Osteoblast (primary cell): ENCODE data around the gene MARK3. TPM values are rescaled to one million over a fixed set of nuclear protein-coding genes. Genes with fewer than 3 reads are reported as not detected.

ENCODE experiments used
- DNase-seq: peaks from one replicate; pipeline ENCODE4 v3.0.0; 2011; ENCODE audit warnings: low spot score, mixed read lengths; ENCODE audit not compliant: insufficient read length; ENCODE audit errors: missing footprints
- H2AFZ ChIP-seq: 2 replicates; pipeline ENCODE4 v1.6.0; 2011; ENCODE audit warnings: mild to moderate bottlenecking, low read length
- H3K27ac ChIP-seq: 2 replicates; pipeline ENCODE4 v1.5.1; 2011; ENCODE audit warnings: mild to moderate bottlenecking, low read depth, low read length, moderate library complexity
- H3K27me3 ChIP-seq: 2 replicates; pipeline ENCODE4 v1.6.0; 2012; ENCODE audit warnings: mild to moderate bottlenecking, control low read depth, inconsistent platforms, low read length, moderate library complexity; ENCODE audit not compliant: insufficient read depth
- H3K36me3 ChIP-seq: 2 replicates; pipeline ENCODE4 v1.5.1; 2011; ENCODE audit warnings: mild to moderate bottlenecking, low read length, control low read depth, moderate library complexity; ENCODE audit not compliant: insufficient read depth
- H3K4me1 ChIP-seq: 2 replicates; pipeline ENCODE4 v1.5.1; 2011; ENCODE audit warnings: mild to moderate bottlenecking, low read length, control low read depth, moderate library complexity; ENCODE audit not compliant: insufficient read depth
- H3K4me2 ChIP-seq: 2 replicates; pipeline ENCODE4 v1.6.0; 2011; ENCODE audit warnings: mild to moderate bottlenecking, low read length; ENCODE audit not compliant: insufficient read depth
- H3K4me3 ChIP-seq: fragments of 200-600 bp; sonication (generic); 3 replicates; pipeline ENCODE4 v1.5.1; 2012; ENCODE audit warnings: mild to moderate bottlenecking, low read length, inconsistent platforms; ENCODE audit not compliant: insufficient read depth
- H3K79me2 ChIP-seq: 2 replicates; pipeline ENCODE4 v1.6.0; 2012; ENCODE audit warnings: mild to moderate bottlenecking, low read length, control low read depth, inconsistent platforms; ENCODE audit not compliant: insufficient read depth
- H3K9me3 ChIP-seq: 2 replicates; pipeline ENCODE4 v1.5.1; 2011; ENCODE audit warnings: low read depth, low read length, control low read depth
- H4K20me1 ChIP-seq: 2 replicates; pipeline ENCODE4 v1.6.0; 2012; ENCODE audit warnings: mild to moderate bottlenecking, low read length, control low read depth; ENCODE audit not compliant: insufficient read depth
- total RNA-seq: library from RNA; depleted of rRNA; stranded (reverse); fragments of >200 nt; gene quantifications from 2 replicates; pipeline ENCODE4 v1.2.3, GENCODE V29; 2012
- TF ChIP-seq, protein P1 (sequence below): IDR thresholded peaks from 2 replicates; pipeline ENCODE4 v1.5.1; 2011; ENCODE audit warnings: mild to moderate bottlenecking, low read depth, low read length, moderate library complexity; ENCODE audit errors: extremely low read depth

Gene MARK3
- total RNA-seq, 1 donor: 101 TPM

DNA sequence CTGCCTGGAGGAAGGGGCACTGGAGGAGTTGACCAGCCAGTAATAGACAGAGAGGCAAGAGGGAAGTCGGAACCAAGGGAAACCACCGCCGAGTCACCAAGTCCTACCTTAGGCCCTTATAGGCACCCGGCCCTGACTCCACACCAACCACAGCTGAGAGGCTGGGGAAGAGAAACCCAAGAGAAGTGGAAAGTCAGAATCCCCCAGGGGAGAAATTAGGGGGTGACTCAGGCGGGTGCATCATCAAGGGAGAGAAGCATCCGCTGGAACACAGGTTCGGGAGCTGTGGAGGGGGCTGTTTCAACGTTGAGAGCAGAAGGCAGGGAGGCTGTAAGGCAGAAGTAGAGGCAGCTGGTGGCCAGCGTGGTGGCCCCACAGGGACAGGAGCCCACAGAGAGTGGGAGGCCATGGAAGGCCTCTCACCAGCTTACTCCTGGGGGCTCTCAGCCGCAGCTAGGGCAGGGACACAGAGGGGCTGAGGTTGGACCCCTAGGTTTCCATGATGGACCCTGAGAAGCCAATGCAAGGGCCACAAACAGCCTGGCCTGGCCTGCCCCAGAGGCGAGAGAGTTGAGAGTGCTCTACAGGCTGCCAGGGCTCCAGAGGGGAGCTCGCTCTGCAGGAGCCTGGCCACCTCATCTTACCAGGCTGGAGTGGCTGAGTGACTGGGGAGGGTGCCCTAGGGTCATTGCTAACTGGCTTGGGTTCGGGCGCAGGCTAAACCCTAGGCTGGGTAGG, 142.4 kb downstream of the MARK3 start:
- Histone ChIP-seq H3K27ac (peak overlapping the region; percentile 82), H3K4me1 (peaks cover 25% of the 10 kb centered on the region), H3K27me3 (peaks cover 20% of the 10 kb centered on the region), H3K4me2 (peak overlapping the region; percentile 87), H3K79me2 (peaks cover 39% of the 10 kb centered on the region), H3K36me3 (peaks cover 4% of the 10 kb centered on the region), H3K4me3 (peak overlapping the region; percentile 92), H2AFZ (peak overlapping the region; percentile 10), H3K9me3 (no peaks in the 10 kb centered on the region), H4K20me1 (peaks cover 23% of the 10 kb centered on the region)
- TF ChIP-seq, protein P1, sequence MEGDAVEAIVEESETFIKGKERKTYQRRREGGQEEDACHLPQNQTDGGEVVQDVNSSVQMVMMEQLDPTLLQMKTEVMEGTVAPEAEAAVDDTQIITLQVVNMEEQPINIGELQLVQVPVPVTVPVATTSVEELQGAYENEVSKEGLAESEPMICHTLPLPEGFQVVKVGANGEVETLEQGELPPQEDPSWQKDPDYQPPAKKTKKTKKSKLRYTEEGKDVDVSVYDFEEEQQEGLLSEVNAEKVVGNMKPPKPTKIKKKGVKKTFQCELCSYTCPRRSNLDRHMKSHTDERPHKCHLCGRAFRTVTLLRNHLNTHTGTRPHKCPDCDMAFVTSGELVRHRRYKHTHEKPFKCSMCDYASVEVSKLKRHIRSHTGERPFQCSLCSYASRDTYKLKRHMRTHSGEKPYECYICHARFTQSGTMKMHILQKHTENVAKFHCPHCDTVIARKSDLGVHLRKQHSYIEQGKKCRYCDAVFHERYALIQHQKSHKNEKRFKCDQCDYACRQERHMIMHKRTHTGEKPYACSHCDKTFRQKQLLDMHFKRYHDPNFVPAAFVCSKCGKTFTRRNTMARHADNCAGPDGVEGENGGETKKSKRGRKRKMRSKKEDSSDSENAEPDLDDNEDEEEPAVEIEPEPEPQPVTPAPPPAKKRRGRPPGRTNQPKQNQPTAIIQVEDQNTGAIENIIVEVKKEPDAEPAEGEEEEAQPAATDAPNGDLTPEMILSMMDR: no peak
- peak; percentile 99 for DNase-seq

DNA sequence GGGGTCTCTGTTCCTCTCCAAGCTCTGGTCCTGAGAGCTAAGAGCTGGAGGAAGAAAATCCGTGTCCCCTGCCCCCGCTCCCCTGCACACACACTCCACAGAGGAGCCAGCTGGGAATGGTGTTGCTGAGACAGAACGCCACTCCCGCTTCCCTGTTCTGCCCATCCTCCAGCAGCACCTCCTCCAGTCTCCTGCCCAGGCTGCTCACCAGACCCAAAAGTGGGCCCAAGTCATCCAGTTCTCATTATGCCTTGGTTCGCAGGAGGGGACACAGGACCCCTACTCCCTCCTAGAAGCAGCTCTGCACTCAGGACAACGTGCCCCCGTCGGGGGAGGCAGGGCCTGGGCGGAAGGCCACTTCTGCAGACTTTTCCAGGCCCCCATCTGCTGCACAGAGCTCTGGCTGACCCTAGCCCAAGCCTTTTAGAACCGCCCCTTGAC, 143.0 kb downstream of the MARK3 start:
- peak overlapping the region; percentile 82 for H3K27ac ChIP-seq
- peaks cover 23% of the 10 kb centered on the region for H4K20me1 ChIP-seq
- peak; percentile 95 for DNase-seq
- peaks cover 14% of the 10 kb centered on the region for H3K27me3 ChIP-seq
- H3K36me3 ChIP-seq: peaks cover 4% of the 10 kb centered on the region
- no peaks in the 10 kb centered on the region for H3K9me3 ChIP-seq
- H2AFZ ChIP-seq: peak overlapping the region; percentile 70
- peaks cover 40% of the 10 kb centered on the region for H3K79me2 ChIP-seq
- H3K4me3 ChIP-seq: peak overlapping the region; percentile 92
- TF ChIP-seq, protein P1: no peak
- H3K4me2 ChIP-seq: peak overlapping the region; percentile 87
- H3K4me1 ChIP-seq: peaks cover 25% of the 10 kb centered on the region

DNA sequence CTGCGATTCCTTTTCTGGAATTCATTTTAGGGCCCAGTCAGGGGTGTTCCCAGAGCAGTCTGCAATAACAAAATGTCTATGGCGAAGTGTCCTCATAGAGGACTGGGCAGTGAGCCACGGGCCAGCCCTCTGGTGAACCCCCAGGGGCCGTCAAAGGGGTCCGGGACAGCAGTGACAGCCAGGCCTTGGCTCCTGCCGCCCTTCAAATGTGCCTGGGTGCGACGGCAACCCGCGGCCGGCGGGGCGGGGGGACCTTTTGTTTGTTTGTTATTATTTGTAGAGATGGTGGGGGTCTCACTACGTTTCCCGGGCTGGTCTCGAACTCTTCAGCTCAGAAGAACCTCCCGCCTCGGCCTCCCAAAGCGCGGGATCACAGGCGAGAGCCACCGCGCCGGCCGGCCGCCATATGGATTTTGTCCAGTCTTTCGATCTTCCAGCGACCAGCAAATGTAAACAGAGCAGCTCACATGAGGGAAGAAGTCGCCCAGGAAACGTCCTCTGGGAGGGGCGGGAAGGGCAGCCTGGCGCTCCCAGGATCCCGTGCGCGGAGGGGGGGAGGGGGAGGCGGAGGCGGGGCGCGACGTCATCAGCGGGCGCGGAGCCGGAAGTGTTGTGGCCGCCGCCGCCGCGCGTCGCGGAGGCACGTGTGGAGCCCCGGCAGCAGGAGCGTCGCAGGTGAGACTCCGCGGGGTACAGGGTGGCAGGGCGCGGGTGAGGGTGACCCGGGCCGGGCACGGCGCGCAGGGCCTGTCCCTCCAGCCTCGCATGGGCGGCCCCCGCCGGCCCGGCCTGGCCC, 143.6 kb downstream of the MARK3 start, which contains the start of gene TRMT61A:
Gene TRMT61A (plus strand): TSS at position 610 of the 796 bp plus-strand sequence. CDS start 783 bp downstream, outside the sequence.
- peaks cover 4% of the 10 kb centered on the region for H3K36me3 ChIP-seq
- H3K4me1 ChIP-seq: peaks cover 25% of the 10 kb centered on the region
- peak within 1 kb of the TSS; percentile 82 for H3K27ac ChIP-seq
- TF ChIP-seq, protein P1: no peak
- H3K27me3 ChIP-seq: peaks cover 8% of the 10 kb centered on the region
- peaks cover 23% of the 10 kb centered on the region for H4K20me1 ChIP-seq
- H3K9me3 ChIP-seq: no peaks in the 10 kb centered on the region
- H3K4me2 ChIP-seq: peak within 1 kb of the TSS; percentile 87
- H2AFZ ChIP-seq: peak within 1 kb of the TSS; percentile 70
- peaks cover 40% of the 10 kb centered on the region for H3K79me2 ChIP-seq
- peak; percentile 100 for DNase-seq
- peak within 1 kb of the TSS; percentile 92 for H3K4me3 ChIP-seq
